ENCODE data around the gene NFATC2.

NFATC2 gene

GRCh38 chr20:51427651-51428291 is 114.7 kb downstream of the NFATC2 start:
- ATAC-seq, result no peak
- TF ChIP-seq OSR1 (CRISPR knock-in tag; IDR thresholded peaks at IDR 0.05) (no peak), TOX (CRISPR knock-in tag; IDR thresholded peaks at IDR 0.05; ENCODE audit: borderline replicate concordance) (no peak), ZNF70 (CRISPR knock-in tag; IDR thresholded peaks at IDR 0.05) (no peak), BACH2 (CRISPR knock-in tag; IDR thresholded peaks at IDR 0.05; ENCODE audit: borderline replicate concordance) (no peak), RARB (CRISPR knock-in tag; IDR thresholded peaks at IDR 0.05) (no peak), ZFP3 (CRISPR knock-in tag; IDR thresholded peaks at IDR 0.05) (no peak)

GRCh38 chr20:51426718-51427650 is 115.5 kb downstream of the NFATC2 start:
- TF ChIP-seq TCF4 (CRISPR knock-in tag; IDR thresholded peaks at IDR 0.05; ENCODE audit: borderline replicate concordance) (no peak), GLIS3 (CRISPR knock-in tag; IDR thresholded peaks at IDR 0.05) (no peak), ZNF8 (CRISPR knock-in tag; IDR thresholded peaks at IDR 0.05) (no peak), ISL1 (CRISPR knock-in tag; IDR thresholded peaks at IDR 0.05) (no peak), ARNTL (CRISPR knock-in tag; IDR thresholded peaks at IDR 0.05; ENCODE audit: borderline replicate concordance, low read depth) (no peak), BACH2 (CRISPR knock-in tag; IDR thresholded peaks at IDR 0.05; ENCODE audit: borderline replicate concordance) (no peak), ZNF565 (CRISPR knock-in tag; conservative IDR thresholded peaks at IDR 0.05; ENCODE audit: low read depth) (no peak), OSR1 (CRISPR knock-in tag; IDR thresholded peaks at IDR 0.05) (no peak), ZNF70 (CRISPR knock-in tag; IDR thresholded peaks at IDR 0.05) (no peak)
- TF ChIP-seq, protein P1, sequence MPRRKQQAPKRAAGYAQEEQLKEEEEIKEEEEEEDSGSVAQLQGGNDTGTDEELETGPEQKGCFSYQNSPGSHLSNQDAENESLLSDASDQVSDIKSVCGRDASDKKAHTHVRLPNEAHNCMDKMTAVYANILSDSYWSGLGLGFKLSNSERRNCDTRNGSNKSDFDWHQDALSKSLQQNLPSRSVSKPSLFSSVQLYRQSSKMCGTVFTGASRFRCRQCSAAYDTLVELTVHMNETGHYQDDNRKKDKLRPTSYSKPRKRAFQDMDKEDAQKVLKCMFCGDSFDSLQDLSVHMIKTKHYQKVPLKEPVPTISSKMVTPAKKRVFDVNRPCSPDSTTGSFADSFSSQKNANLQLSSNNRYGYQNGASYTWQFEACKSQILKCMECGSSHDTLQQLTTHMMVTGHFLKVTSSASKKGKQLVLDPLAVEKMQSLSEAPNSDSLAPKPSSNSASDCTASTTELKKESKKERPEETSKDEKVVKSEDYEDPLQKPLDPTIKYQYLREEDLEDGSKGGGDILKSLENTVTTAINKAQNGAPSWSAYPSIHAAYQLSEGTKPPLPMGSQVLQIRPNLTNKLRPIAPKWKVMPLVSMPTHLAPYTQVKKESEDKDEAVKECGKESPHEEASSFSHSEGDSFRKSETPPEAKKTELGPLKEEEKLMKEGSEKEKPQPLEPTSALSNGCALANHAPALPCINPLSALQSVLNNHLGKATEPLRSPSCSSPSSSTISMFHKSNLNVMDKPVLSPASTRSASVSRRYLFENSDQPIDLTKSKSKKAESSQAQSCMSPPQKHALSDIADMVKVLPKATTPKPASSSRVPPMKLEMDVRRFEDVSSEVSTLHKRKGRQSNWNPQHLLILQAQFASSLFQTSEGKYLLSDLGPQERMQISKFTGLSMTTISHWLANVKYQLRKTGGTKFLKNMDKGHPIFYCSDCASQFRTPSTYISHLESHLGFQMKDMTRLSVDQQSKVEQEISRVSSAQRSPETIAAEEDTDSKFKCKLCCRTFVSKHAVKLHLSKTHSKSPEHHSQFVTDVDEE (CRISPR knock-in tag; IDR thresholded peaks at IDR 0.05), result no peak
- ATAC-seq, result no peak

DNA sequence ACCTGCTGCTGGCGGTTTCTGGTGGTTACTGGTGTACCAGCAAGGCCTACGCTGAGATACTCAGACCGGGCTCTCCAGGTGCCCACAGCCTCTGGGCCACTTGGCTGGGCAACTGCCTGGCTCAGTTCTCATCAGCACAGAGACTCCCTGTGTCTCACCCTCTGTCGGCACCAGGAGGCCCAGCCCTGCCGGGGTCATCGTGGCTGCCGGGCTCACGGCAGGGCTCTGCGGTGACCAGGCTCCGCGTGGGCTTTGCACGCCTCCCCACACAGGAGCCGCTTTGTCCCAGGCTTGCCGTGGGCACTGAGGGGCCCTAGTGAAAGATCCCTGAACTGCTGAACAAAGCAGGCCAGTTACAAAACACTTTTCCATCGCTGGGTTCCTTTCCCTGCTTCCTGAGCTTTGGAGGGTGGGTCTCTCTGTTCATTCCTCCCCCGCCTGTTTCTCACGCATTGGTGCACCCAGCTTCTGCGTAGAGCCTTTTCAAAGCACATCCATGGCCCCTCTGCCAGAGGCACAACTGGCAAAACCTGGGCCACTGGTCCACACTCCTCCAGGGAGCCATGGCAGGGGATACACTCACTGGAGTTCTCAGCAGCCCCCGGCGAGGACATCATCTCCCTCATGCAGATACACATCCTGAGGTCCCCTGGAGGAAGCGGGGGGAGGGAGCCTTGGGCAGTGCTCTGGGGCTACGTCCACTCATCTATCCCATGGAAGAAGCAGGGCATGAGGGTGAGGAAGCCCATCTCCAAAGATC is 117.0 kb downstream of the NFATC2 start:
- TF ChIP-seq, protein P1 (CRISPR knock-in tag; IDR thresholded peaks at IDR 0.05), result no peak
- no peak for TF ChIP-seq GLIS3 (CRISPR knock-in tag; IDR thresholded peaks at IDR 0.05)
- no peak for TF ChIP-seq ZFP30 (CRISPR knock-in tag; IDR thresholded peaks at IDR 0.05)
- TF ChIP-seq PPARA (CRISPR knock-in tag; IDR thresholded peaks at IDR 0.05; ENCODE audit: borderline replicate concordance), result no peak
- TF ChIP-seq ZNF70 (CRISPR knock-in tag; IDR thresholded peaks at IDR 0.05), result no peak
- TF ChIP-seq OSR1 (CRISPR knock-in tag; IDR thresholded peaks at IDR 0.05), result no peak
- TF ChIP-seq ZNF565 (CRISPR knock-in tag; conservative IDR thresholded peaks at IDR 0.05; ENCODE audit: low read depth), result no peak
- no peak for TF ChIP-seq TCF4 (CRISPR knock-in tag; IDR thresholded peaks at IDR 0.05; ENCODE audit: borderline replicate concordance)
- no peak for TF ChIP-seq POU6F1 (CRISPR knock-in tag; IDR thresholded peaks at IDR 0.05; ENCODE audit: borderline replicate concordance, low read depth)
- TF ChIP-seq, protein P2, sequence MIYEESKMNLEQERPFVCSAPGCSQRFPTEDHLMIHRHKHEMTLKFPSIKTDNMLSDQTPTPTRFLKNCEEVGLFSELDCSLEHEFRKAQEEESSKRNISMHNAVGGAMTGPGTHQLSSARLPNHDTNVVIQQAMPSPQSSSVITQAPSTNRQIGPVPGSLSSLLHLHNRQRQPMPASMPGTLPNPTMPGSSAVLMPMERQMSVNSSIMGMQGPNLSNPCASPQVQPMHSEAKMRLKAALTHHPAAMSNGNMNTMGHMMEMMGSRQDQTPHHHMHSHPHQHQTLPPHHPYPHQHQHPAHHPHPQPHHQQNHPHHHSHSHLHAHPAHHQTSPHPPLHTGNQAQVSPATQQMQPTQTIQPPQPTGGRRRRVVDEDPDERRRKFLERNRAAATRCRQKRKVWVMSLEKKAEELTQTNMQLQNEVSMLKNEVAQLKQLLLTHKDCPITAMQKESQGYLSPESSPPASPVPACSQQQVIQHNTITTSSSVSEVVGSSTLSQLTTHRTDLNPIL (CRISPR knock-in tag; IDR thresholded peaks at IDR 0.05; ENCODE audit: low read depth), result no peak
- TF ChIP-seq CSDC2 (CRISPR knock-in tag; IDR thresholded peaks at IDR 0.05), result no peak
- TF ChIP-seq SNAI2 (CRISPR knock-in tag; IDR thresholded peaks at IDR 0.05), result no peak
- no peak for TF ChIP-seq ZC3H10 (CRISPR knock-in tag; IDR thresholded peaks at IDR 0.05)
- TF ChIP-seq PATZ1 (CRISPR knock-in tag; IDR thresholded peaks at IDR 0.05; ENCODE audit: borderline replicate concordance), result no peak
- TF ChIP-seq RARB (CRISPR knock-in tag; IDR thresholded peaks at IDR 0.05), result no peak
- TF ChIP-seq TOX (CRISPR knock-in tag; IDR thresholded peaks at IDR 0.05; ENCODE audit: borderline replicate concordance), result no peak
- TF ChIP-seq ZFP3 (CRISPR knock-in tag; IDR thresholded peaks at IDR 0.05), result no peak
- TF ChIP-seq CSRNP3 (CRISPR knock-in tag; IDR thresholded peaks at IDR 0.05), result no peak
- no peak for TF ChIP-seq ISL1 (CRISPR knock-in tag; IDR thresholded peaks at IDR 0.05)
- TF ChIP-seq ZNF8 (CRISPR knock-in tag; IDR thresholded peaks at IDR 0.05), result no peak
- no peak for ATAC-seq
